ENCODE data around the gene HRH4. TPM values are rescaled to one million over a fixed set of nuclear protein-coding genes. Genes with fewer than 3 reads are reported as not detected.

HRH4 gene
- total RNA-seq, 1 donor from 2014 or later: 0.24 TPM

GRCh38 chr18:24462838-24463775, 2.7 kb downstream of the HRH4 start:
- Mint-ChIP-seq H3K36me3 (no peaks in the 10 kb centered on the region), H3K4me1 (ENCODE audit: unreplicated experiment) (peaks cover 4% of the 10 kb centered on the region), H3K27me3 (no peaks in the 10 kb centered on the region)

GRCh38 chr18:24465486-24465885, 5.0 kb downstream of the HRH4 start:
- no peaks in the 10 kb centered on the region for H3K36me3 Mint-ChIP-seq
- H3K4me1 Mint-ChIP-seq (ENCODE audit: unreplicated experiment): peaks cover 4% of the 10 kb centered on the region
- no peaks in the 10 kb centered on the region for H3K27me3 Mint-ChIP-seq
- DNase-seq (ENCODE audit: extremely low spot score, unreplicated experiment): no peak
- H3K4me3 Mint-ChIP-seq: no peak overlapping the region
- H3K9me3 Mint-ChIP-seq: no peaks in the 10 kb centered on the region
- H3K27ac Mint-ChIP-seq: no peak overlapping the region
- TF ChIP-seq CTCF (conservative IDR thresholded peaks at IDR 0.05): no peak

More at GRCh38 chr18:24462838-24463775, 2.7 kb downstream of the HRH4 start:
- TF ChIP-seq CTCF (conservative IDR thresholded peaks at IDR 0.05): no peak
- Mint-ChIP-seq H3K27ac (no peak overlapping the region), H3K9me3 (no peaks in the 10 kb centered on the region), H3K4me3 (no peak overlapping the region)
- DNase-seq (ENCODE audit: extremely low spot score, unreplicated experiment): no peak

GRCh38 chr18:24466771-24467170, 6.3 kb downstream of the HRH4 start:
- no peak overlapping the region for H3K4me3 Mint-ChIP-seq
- no peaks in the 10 kb centered on the region for H3K27me3 Mint-ChIP-seq
- no peaks in the 10 kb centered on the region for H3K36me3 Mint-ChIP-seq
- DNase-seq (ENCODE audit: extremely low spot score, unreplicated experiment): no peak
- no peaks in the 10 kb centered on the region for H3K9me3 Mint-ChIP-seq
- no peak overlapping the region for H3K27ac Mint-ChIP-seq
- peaks cover 4% of the 10 kb centered on the region for H3K4me1 Mint-ChIP-seq (ENCODE audit: unreplicated experiment)
- TF ChIP-seq CTCF (conservative IDR thresholded peaks at IDR 0.05): no peak

- Mint-ChIP-seq H3K4me3 (peak overlapping the region; percentile 11), H3K36me3 (no peaks in the 10 kb centered on the region), H3K4me1 (ENCODE audit: unreplicated experiment) (peaks cover 5% of the 10 kb centered on the region), H3K27me3 (no peaks in the 10 kb centered on the region), H3K27ac (peak overlapping the region; percentile 5), H3K9me3 (no peaks in the 10 kb centered on the region)
- no peak for TF ChIP-seq CTCF (conservative IDR thresholded peaks at IDR 0.05)
- DNase-seq (ENCODE audit: extremely low spot score, unreplicated experiment): no peak
These were observed 9.7 kb downstream of the HRH4 start for GRCh38 chr18:24470022-24470618.

- no peak for DNase-seq (ENCODE audit: extremely low spot score, unreplicated experiment)
- Mint-ChIP-seq H3K27me3 (no peaks in the 10 kb centered on the region), H3K4me1 (ENCODE audit: unreplicated experiment) (peaks cover 5% of the 10 kb centered on the region), H3K27ac (no peak overlapping the region), H3K36me3 (no peaks in the 10 kb centered on the region), H3K9me3 (no peaks in the 10 kb centered on the region), H3K4me3 (no peak overlapping the region)
- TF ChIP-seq CTCF (conservative IDR thresholded peaks at IDR 0.05): no peak
These were observed 10.4 kb downstream of the HRH4 start for GRCh38 chr18:24470805-24471204.
